HEK293 (cell line): ENCODE data around the gene DMKN.

ENCODE experiments used
- CTCF ChIA-PET: fragments of 350-600 bp; formaldehyde crosslinking; extraction: SDS; loops from one replicate; lab custom pipeline; 2021; ENCODE audit warnings: antibody characterized with exemption; lab: Yijun Ruan, JAX
- POLR2A ChIA-PET: fragments of 300-600 bp; formaldehyde crosslinking; extraction: SDS; loops from one replicate; lab custom pipeline; 2020; ENCODE audit warnings: antibody characterized with exemption, inconsistent platforms; lab: Yijun Ruan, JAX
- H3K27ac ChIP-seq: fragments of 200-500 bp; sonication (Bioruptor generic); 2 replicates; pipeline ENCODE4 v1.5.1; 2014; ENCODE audit warnings: low read depth, low read length, control low read depth, inconsistent platforms; ENCODE audit errors: extremely low read depth
- H3K36me3 ChIP-seq, 2 experiments: fragments of 200-500 bp in 1 of 2; sonication (Bioruptor generic) in 1 of 2; 1 replicate in 1 of 2; 2 replicates in 1 of 2; pipeline ENCODE4 v1.5.1; 2014 to 2017; ENCODE audit warnings: inconsistent platforms in 2 of 2, low read length in 2 of 2; ENCODE audit not compliant: control insufficient read depth in 2 of 2, insufficient read depth in 1 of 2
- H3K4me1 ChIP-seq: fragments of 200-500 bp; sonication (Bioruptor generic); 2 replicates; pipeline ENCODE4 v1.5.1; 2014; ENCODE audit warnings: mild to moderate bottlenecking, low read length, inconsistent platforms; ENCODE audit not compliant: control insufficient read depth, insufficient read depth
- H3K4me3 ChIP-seq: 2 replicates; pipeline ENCODE4 v1.5.1; 2011; ENCODE audit warnings: low read depth, mild to moderate bottlenecking, control low read depth, low read length, moderate library complexity
- H3K9me3 ChIP-seq: fragments of 200-500 bp; sonication (Bioruptor generic); 2 replicates; pipeline ENCODE4 v1.5.1; 2014; ENCODE audit warnings: low read depth, low read length, inconsistent platforms; ENCODE audit not compliant: control insufficient read depth, insufficient read depth
- KLF10 ChIP-seq: fragments of 450-650 bp; IDR thresholded peaks from 2 replicates; pipeline ENCODE4 v1.5.1; 2018; ENCODE audit warnings: missing biosample characterization, mild to moderate bottlenecking, missing genetic modification characterization
- KLF9 ChIP-seq: fragments of 450-650 bp; formaldehyde crosslinking; IDR thresholded peaks from 2 replicates; pipeline ENCODE4 v1.5.1; 2016; ENCODE audit warnings: missing biosample characterization, missing genetic modification characterization, low read depth
- MZF1 ChIP-seq: fragments of 450-650 bp; formaldehyde crosslinking; IDR thresholded peaks from 2 replicates; pipeline ENCODE4 v1.5.1; 2017; ENCODE audit warnings: missing biosample characterization, missing genetic modification characterization, borderline replicate concordance
- OVOL3 ChIP-seq: fragments of 450-650 bp; formaldehyde crosslinking; IDR thresholded peaks from 2 replicates; pipeline ENCODE4 v1.5.1; 2016; ENCODE audit warnings: missing biosample characterization, missing genetic modification characterization
- PBX3 ChIP-seq: sonication (generic); formaldehyde crosslinking; IDR thresholded peaks from 2 replicates; pipeline ENCODE4 v1.8.1; 2022; ENCODE audit warnings: mild to moderate bottlenecking, moderate library complexity, missing genetic modification reagents
- SALL2 ChIP-seq: fragments of 450-650 bp; formaldehyde crosslinking; IDR thresholded peaks from 2 replicates; pipeline ENCODE4 v1.5.0; 2017; ENCODE audit warnings: missing biosample characterization, mild to moderate bottlenecking, missing genetic modification characterization, borderline replicate concordance
- YY1 ChIP-seq: fragments of 450-650 bp; formaldehyde crosslinking; IDR thresholded peaks from 2 replicates; pipeline ENCODE4 v1.5.1; 2018; ENCODE audit warnings: missing biosample characterization, missing genetic modification characterization
- ZNF133 ChIP-seq: fragments of 450-650 bp; formaldehyde crosslinking; IDR thresholded peaks from 2 replicates; pipeline ENCODE4 v1.5.1; 2016; ENCODE audit warnings: missing biosample characterization, missing genetic modification characterization
- ZNF26 ChIP-seq: fragments of 450-650 bp; formaldehyde crosslinking; IDR thresholded peaks from 2 replicates; pipeline ENCODE4 v1.5.1; 2016; ENCODE audit warnings: missing biosample characterization, missing genetic modification characterization
- ZNF266 ChIP-seq: fragments of 450-650 bp; formaldehyde crosslinking; IDR thresholded peaks from 2 replicates; pipeline ENCODE4 v1.5.1; 2016; ENCODE audit warnings: missing biosample characterization, missing genetic modification characterization, low read depth
- ZNF341 ChIP-seq: fragments of 450-650 bp; formaldehyde crosslinking; IDR thresholded peaks from 2 replicates; pipeline ENCODE4; 2016; ENCODE audit warnings: low read depth, missing biosample characterization, missing genetic modification characterization
- ZNF423 ChIP-seq: fragments of 450-650 bp; formaldehyde crosslinking; IDR thresholded peaks from 2 replicates; pipeline ENCODE4 v1.5.1; 2016; ENCODE audit warnings: missing biosample characterization, missing genetic modification characterization
- ZNF426 ChIP-seq: fragments of 450-650 bp; formaldehyde crosslinking; IDR thresholded peaks from 2 replicates; pipeline ENCODE4 v1.5.1; 2017; ENCODE audit warnings: missing biosample characterization, missing genetic modification characterization, mild to moderate bottlenecking, inconsistent platforms, moderate library complexity
- ZNF510 ChIP-seq: fragments of 450-650 bp; formaldehyde crosslinking; IDR thresholded peaks from 2 replicates; pipeline ENCODE4 v1.5.1; 2018; ENCODE audit warnings: mild to moderate bottlenecking, missing genetic modification characterization, missing biosample characterization; ENCODE audit not compliant: insufficient replicate concordance
- ZNF529 ChIP-seq: fragments of 450-650 bp; formaldehyde crosslinking; IDR thresholded peaks from 2 replicates; pipeline ENCODE4 v1.5.1; 2017; ENCODE audit warnings: missing genetic modification characterization, missing biosample characterization; ENCODE audit not compliant: insufficient replicate concordance
- ZNF548 ChIP-seq: fragments of 450-650 bp; formaldehyde crosslinking; IDR thresholded peaks from 2 replicates; pipeline ENCODE4 v1.5.1; 2016; ENCODE audit warnings: missing biosample characterization, missing genetic modification characterization
- ZNF596 ChIP-seq: fragments of 450-650 bp; IDR thresholded peaks from 2 replicates; pipeline ENCODE4 v1.5.0; 2018; ENCODE audit warnings: missing biosample characterization, mild to moderate bottlenecking, missing genetic modification characterization, moderate library complexity
- ZNF600 ChIP-seq: fragments of 450-650 bp; formaldehyde crosslinking; IDR thresholded peaks from 2 replicates; pipeline ENCODE4 v1.5.1; 2016; ENCODE audit warnings: missing biosample characterization, missing genetic modification characterization
- ZNF624 ChIP-seq: fragments of 450-650 bp; formaldehyde crosslinking; IDR thresholded peaks from 2 replicates; pipeline ENCODE4 v1.5.1; 2017; ENCODE audit warnings: missing biosample characterization, missing genetic modification characterization
- ZNF639 ChIP-seq: fragments of 450-650 bp; formaldehyde crosslinking; IDR thresholded peaks from 2 replicates; pipeline ENCODE4 v1.5.1; 2016; ENCODE audit warnings: missing biosample characterization, missing genetic modification characterization
- ZNF677 ChIP-seq: fragments of 450-650 bp; IDR thresholded peaks from 2 replicates; pipeline ENCODE4 v1.5.0; 2018; ENCODE audit warnings: missing biosample characterization, mild to moderate bottlenecking, missing genetic modification characterization, moderate library complexity
- ZNF837 ChIP-seq: fragments of 450-650 bp; formaldehyde crosslinking; IDR thresholded peaks from 2 replicates; pipeline ENCODE4 v1.5.1; 2016; ENCODE audit warnings: missing biosample characterization, missing genetic modification characterization
- ZNF843 ChIP-seq: fragments of 450-650 bp; formaldehyde crosslinking; IDR thresholded peaks from 2 replicates; pipeline ENCODE4 v1.5.1; 2016; ENCODE audit warnings: missing biosample characterization, missing genetic modification characterization

Gene DMKN

GRCh38 chr19:35512831-35513627 lies 420 bp downstream of the DMKN start (continued):
- TF ChIP-seq SALL2 (tag by site-specific recombination) (no peak), ZNF26 (tag by site-specific recombination) (no peak)

- ChIA-PET CTCF (interaction anchor here (0.6 to 9.8 kb wide), 29 partner anchors 10 to 362 kb away, joined by 3 to 176 read pairs (median 8); partner anchors contain the start of genes FFAR1, HAMP, HAUS5 and KRTDAP), POLR2A (interaction anchor here (1.6 to 1.9 kb wide), 3 partner anchors 30 to 37 kb away, joined by 4 to 14 read pairs (median 6); no protein-coding TSS in a partner anchor)
- H3K36me3 ChIP-seq: peaks cover 0 to 15% of the 10 kb centered on the region in 2 experiments; a peak in 1 of 3 replicates
- peaks cover 15% of the 10 kb centered on the region for H3K4me1 ChIP-seq
- H3K4me3 ChIP-seq: no peak overlapping the region
- TF ChIP-seq MZF1 (tag by site-specific recombination): peak; percentile 60; the same call in 1 of the 2 replicates
- no peak for TF ChIP-seq ZNF133
- H3K27ac ChIP-seq: no peak overlapping the region
- H3K9me3 ChIP-seq: no peaks in the 10 kb centered on the region; the same call in 1 of the 2 replicates
These were observed 2.1 kb downstream of the DMKN start for GRCh38 chr19:35511337-35511736.

- TF ChIP-seq ZNF639 (tag by site-specific recombination) (no peak), ZNF596 (tag by site-specific recombination) (no peak), ZNF426 (tag by site-specific recombination) (no peak), ZNF510 (tag by site-specific recombination) (no peak), KLF9 (tag by site-specific recombination) (0 out of 2 replicates have a peak, but pooled peaks have one; percentile 9), OVOL3 (no peak), ZNF843 (0 out of 2 replicates have a peak, but pooled peaks have one; percentile 5), ZNF423 (tag by site-specific recombination) (no peak), ZNF600 (tag by site-specific recombination) (no peak)
- H3K36me3 ChIP-seq: peaks cover 2 to 22% of the 10 kb centered on the region in 2 experiments
- POLR2A ChIA-PET: interaction anchor here (0.5 to 2.2 kb wide), 25 partner anchors 9 to 604 kb away, joined by 3 to 18 read pairs (median 5); partner anchors contain the start of genes COX6B1, HAUS5, LIN37 and POLR2I
- H3K9me3 ChIP-seq: no peaks in the 10 kb centered on the region; the same call in 1 of the 2 replicates
- peaks cover 15% of the 10 kb centered on the region for H3K4me1 ChIP-seq
- H3K4me3 ChIP-seq: no peak overlapping the region
- H3K27ac ChIP-seq: peak overlapping the region; percentile 99; the same call in 1 of the 2 replicates
- CTCF ChIA-PET: interaction anchor here (0.5 to 9.8 kb wide), 94 partner anchors 8 to 1676 kb away, joined by 3 to 176 read pairs (median 4); partner anchors contain the start of genes ALKBH6, FFAR1, HAMP and HAUS5
These were observed 2.9 kb downstream of the DMKN start for GRCh38 chr19:35510626-35510964.

- ChIA-PET POLR2A (interaction anchor here (0.5 to 2.2 kb wide), 32 partner anchors 10 to 605 kb away, joined by 3 to 18 read pairs (median 5); partner anchors contain the start of genes COX6B1, HAUS5, LIN37 and POLR2I), CTCF (interaction anchor here (0.5 to 9.8 kb wide), 106 partner anchors 8 to 1675 kb away, joined by 3 to 176 read pairs (median 4); partner anchors contain the start of genes ALKBH6, FFAR1, HAMP and HAUS5)
- Histone ChIP-seq H3K36me3 (peaks cover 7 to 28% of the 10 kb centered on the region in 2 experiments), H3K4me1 (peaks cover 15% of the 10 kb centered on the region), H3K9me3 (no peaks in the 10 kb centered on the region; the same call in 1 of the 2 replicates), H3K27ac (peak overlapping the region; percentile 99), H3K4me3 (peak overlapping the region; percentile 48)
- TF ChIP-seq KLF10 (tag by site-specific recombination) (no peak; the same call in 1 of the 2 replicates), ZNF341 (tag by site-specific recombination) (peak; percentile 80), ZNF266 (tag by site-specific recombination) (no peak), PBX3 (CRISPR knock-in tag) (no peak), ZNF624 (tag by site-specific recombination) (no peak), ZNF677 (tag by site-specific recombination) (no peak; the same call in none of the 2 replicates), ZNF548 (tag by site-specific recombination) (no peak), YY1 (tag by site-specific recombination) (peak; percentile 91), ZNF837 (tag by site-specific recombination) (no peak), ZNF529 (tag by site-specific recombination) (no peak)
These were observed 3.4 kb downstream of the DMKN start for GRCh38 chr19:35509861-35510625.
